NCI-H510A treated with DMSO at 0.1 percent for 48 hours (cell line): ENCODE results near the gene GCC1.
"Not testable (repeated sequence)": the region's sequence is repeated elsewhere in the genome, so short reads cannot be mapped to it uniquely, and the experiment has no call there.

Experiments used
- DNase-seq: peaks from one replicate; lab custom pipeline; 2025; lab: John Stamatoyannopoulos, UW

GCC1 gene

DNA sequence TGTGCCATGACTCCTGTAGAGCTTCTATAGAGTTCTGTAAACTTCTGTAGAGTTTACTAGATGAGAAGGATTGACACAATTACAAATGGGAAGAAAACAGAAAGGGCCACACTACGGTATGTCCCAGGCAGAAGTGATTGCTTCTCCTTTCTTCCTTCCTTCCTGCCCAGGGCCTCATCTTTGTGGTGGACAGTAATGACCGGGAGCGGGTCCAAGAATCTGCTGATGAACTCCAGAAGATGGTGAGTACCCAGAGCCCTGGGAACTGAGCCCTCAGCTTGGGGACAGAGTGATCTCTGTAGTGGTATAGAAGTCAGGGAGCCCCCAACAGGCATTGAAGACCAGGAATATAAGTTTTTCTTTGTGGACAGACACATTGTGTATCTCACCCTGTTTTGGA lies 4.5 kb upstream of the GCC1 start:
- DNase-seq = no peak

DNA sequence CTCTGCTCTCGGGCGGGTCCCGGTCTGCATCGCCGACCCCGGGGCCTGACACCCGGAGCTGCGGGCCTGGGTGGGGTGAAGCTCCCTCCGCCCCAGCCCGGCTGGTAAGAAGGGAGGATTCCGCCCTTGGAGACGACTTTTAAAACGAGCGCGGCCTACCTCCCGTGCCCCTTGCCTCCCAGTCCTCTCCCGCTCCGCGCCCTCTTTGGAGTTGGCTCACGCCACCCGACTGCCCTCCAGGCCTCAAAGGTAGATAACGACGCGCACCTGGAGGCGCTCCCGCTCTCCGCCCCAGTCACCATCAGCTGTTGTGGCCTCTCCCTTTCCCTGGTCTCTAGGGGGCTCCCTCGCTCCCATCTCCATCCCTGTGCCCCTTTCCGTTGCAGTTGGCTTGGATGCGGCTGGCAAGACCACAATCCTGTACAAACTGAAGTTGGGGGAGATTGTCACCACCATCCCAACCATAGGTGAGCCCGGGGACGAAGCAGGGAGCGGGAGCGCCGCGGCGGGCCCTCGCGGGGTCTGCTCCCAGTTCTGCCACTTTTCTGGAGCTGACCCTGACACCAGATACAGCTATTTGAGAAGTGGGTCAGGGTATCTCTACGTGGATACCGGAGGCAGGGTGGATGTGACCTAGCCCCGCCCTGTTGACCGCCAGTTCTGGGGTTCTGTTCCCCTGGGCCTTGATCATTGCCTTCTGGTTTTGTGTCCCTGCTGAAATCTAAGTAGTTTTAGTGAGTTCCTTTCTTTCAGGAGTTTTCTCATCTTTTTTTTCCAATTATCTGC lies 3.5 kb upstream of the GCC1 start:
- peak; percentile 41 for DNase-seq

DNA sequence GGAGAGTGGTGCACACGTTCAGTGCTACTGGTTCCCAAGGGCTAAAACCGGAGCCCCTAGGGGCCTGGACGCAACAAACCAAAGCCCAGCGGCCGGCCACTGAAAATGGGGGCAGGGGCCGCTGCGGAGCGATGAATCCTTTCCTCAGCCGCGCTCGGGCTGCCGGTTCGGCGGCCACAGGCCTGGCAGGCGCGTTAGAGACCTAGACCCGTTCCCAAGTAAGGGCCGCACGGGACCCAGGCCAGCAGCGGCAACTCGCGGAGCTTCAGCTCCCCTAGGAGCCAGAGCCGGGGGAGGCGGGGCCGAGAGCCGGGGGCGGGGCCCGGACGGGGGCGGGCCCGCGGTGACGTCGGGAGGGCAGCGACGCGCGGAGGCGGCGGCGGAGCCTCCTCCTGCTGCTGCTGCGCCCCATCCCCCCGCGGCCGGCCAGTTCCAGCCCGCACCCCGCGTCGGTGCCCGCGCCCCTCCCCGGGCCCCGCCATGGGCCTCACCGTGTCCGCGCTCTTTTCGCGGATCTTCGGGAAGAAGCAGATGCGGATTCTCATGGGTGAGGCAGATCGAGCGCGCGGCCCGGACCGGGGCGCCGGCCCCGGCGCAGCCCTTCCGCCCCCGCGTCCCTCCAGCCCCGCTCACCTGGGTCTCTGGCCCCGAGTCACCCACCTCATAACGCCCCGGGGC lies 2.8 kb upstream of the GCC1 start, which contains the start of gene ARF5:
TSS of gene ARF5 (plus strand) at position 393 of the 678 bp plus-strand sequence. CDS start at position 481, 88 bp downstream.
- peak; percentile 33 for DNase-seq

DNA sequence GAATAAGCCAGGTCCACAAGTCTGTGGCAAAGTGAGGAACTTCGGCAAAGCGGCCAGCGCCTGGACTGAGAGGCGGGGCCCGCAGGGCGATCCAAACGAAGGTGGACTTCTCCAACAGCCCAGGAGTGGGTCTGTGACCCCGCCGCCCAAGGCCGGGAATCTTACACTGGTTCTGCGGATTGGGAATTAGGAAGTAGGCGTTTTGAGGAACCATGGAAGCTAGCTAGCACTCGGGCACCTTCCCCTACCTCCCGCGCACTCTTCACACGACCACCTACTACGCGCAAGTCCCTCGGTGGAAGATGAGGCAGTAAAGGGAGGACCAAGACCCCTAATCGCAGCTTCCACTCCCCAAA lies 2.2 kb upstream of the GCC1 start:
- no peak for DNase-seq

DNA sequence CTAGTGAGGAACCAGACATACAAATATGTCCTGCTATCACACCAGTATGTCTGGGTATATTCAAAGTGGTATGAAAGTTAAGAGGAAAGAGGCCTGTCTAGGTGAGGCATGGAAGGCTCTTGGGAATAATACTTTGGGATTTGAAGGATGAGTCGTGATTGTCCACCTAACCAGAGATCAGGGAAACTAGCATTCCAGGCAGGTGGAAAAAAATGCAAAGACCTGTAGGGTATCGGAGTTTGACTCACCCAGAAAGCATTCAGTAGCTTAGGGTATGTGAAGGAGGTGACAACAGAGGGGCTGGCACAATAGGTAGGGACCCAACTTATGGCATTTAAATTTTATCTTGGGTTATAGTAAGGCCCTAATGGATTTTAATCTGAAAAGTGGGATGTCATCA lies 950 bp upstream of the GCC1 start:
- DNase-seq = no peak

DNA sequence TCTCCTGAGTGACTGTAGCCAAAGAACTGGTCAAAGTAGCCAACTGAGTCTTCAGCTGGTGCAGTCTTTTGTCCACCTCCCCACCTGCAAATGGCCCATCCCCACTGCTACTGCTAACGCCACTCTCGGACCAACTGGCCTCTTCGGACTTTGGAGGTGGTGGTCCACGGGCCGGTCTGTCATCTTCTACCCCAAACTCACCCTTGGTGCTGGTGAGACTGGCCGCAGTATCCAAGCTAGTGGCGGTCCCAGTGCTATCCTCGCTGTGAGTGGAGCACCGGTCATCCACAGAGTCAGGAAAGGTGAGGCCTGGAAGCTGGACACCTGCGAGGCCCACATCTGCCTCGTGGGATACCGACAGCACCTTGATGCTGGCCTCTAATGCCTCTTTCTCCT lies 750 bp downstream of the GCC1 start:
- no peak for DNase-seq

DNA sequence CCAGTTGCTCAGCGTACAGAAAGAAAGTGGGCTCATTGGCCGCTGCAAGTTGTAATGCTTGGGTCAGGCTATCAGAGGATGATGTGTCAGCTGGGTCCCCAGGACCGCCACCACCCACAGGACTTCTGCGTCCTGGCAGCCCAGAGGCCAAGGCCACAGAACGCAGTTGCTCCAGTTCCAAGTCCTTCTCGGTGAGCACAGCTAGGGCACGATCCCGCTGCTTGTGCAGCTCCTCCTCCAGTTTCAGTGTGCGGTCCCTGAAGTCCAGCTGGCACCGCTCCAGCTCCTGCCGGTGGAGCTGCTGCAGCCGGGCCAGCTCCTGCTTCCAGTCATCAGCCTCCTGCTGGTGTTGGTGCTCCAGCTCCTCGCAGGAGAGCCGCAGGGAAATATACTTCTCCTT lies 3.0 kb downstream of the GCC1 start:
- DNase-seq = no peak

DNA sequence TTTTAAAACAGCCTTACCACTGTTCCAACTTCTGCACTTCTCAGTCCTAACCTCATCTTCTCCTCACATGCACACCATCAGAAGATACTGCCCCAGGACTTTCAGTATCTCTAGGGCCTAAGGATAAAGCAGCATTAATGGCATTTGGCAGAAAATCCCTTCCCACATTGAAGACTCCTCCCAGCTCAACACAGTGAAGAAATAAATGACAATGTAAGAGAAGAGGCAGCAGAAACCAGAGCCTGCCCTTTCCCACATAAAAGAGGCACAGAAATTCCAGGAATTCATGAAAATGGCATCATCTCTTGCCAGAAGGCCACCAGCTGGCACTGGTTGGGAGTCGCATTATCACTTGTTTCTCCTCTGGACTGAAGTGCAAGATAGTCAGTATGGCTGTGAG lies 3.7 kb downstream of the GCC1 start:
- no peak for DNase-seq

DNA sequence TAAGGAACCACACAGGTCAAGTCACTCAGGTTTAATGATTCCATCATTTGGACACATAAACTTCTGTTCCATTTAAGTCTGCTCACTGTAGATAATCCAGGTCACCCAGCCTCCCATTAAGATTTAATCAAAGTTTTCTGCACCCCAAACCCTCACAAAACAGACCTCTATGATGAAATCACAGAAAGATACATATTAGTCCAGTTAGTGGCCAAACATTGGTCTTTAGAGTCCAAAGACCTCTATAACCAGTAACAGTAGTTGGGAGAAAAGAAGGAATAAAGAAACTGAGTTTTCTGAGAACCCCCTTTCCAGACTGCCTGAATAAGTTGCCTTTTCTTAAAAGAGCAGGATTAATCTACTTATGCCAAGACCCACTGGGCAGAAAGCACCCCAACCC lies 4.8 kb downstream of the GCC1 start:
- no peak for DNase-seq

DNA sequence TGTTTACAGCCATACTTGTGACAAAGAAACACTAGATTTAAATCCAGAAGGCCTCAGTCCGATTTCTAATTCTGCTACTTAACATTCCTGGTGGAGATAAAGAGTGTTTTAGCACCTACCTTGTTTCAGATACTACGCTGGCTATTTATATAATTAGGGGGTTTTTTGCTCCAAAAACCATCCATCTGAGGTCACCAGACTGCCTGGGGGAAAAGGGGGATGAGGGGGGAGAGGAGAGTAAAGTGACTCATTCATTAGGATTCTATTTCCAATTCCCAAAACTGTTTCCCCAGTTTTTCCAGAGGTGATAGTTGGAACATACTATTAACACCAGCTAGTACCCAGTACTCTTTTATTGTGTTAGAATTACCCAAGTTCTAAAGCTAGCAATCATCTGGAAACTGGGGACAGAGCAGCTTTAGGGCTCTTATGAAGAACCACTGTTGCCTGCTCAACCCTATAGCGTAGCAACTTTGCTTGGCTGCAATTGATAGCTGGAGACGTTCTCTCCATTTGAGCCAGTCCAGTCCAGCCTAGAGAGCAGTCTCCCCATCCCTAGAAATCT lies 6.6 kb downstream of the GCC1 start:
- no peak for DNase-seq

DNA sequence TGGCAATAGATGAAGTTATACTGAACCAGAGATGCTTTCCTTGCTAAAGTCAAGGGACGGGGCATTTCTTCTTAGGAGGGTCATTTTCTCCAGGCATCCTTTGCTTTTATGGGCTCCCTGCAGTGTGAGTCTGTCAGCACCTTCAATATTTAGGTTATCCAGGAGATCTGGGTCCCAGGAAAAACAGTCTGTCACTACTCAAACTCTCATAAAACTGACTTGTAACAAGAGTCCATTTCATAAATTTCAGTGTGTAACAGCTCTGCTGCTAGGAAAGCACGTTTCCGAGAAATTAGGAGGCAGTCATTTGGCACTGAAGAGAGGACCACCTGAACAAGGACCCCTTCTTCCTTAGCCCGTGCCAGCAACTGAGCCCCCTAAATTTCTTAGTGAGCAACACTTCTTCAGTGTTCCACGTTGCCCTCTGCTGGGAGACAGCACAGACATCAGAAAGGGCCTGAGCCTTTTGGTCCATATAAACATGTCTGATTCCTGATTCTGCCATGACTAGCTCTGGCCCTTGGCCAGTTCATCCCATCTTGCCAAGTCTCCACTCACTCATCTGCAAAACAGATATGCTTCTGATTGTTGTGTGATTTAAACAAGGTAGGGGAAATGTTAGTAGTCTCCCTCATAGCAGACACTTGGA lies 7.2 kb downstream of the GCC1 start:
- no peak for DNase-seq

DNA sequence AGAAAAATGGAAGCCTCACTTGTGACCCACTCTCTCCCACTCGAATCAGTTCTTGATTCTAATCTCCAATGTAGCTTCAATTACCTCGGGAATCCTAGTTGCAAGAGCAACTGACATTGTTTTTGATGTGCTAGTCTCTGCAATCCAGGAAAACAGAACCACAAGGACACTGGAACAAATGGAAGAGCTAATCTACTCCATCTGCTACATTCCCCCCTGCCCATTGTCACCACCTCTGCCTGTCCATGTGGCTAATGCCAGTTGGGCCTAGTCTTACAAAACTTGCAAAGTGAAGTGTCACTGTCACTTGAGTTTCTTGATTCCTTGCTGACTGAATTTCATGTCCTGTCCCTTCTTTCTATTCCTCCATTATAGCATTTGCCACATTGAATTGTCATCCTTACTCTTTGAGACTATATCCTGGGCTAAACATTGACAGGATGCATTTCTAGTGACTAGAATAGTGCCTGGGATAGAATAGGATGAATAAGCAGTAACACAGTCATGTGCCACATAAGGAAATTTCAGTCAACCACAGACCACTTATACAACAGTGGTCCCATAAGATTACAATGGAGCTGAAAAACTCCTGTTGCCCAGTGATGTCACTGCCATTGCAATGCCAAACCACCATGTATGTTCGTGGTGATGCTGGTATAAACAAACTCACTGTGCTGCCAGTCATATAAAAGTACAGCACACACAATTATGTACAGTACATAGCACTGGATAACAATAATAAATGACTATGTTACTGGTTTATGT lies 13.5 kb downstream of the GCC1 start:
- no peak for DNase-seq

DNA sequence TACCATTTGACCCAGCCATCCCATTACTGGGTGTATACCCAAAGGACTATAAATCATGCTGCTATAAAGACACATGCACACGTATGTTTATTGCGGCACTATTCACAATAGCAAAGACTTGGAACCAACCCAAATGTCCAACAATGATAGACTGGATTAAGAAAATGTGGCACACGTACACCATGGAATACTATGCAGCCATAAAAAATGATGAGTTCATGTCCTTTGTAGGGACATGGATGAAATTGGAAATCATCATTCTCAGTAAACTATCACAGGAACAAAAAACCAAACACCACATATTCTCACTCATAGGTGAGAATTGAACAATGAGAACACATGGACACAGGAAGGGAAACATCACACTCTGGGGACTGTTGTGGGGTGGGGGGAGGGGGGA lies 17.4 kb downstream of the GCC1 start:
- not testable (repeated sequence) for DNase-seq

DNA sequence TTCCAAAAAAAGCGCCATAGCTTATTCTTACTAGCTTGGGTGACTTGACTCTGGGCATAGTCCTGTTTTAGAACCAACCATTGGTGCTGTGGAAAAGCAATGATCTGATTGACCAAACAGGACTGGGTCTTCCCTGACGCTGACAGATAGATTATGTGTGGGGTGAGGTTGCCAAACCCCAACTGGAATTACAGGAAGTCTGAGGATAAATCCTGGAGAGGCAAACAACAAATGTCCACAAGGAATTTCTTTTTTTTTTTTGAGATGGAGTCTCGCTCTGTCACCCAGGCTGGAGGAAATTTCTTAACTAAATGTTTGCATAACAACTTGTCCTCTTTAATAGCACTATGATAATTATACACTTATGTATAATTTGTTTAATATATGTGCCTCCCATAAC lies 19.2 kb downstream of the GCC1 start:
- DNase-seq = no peak

DNA sequence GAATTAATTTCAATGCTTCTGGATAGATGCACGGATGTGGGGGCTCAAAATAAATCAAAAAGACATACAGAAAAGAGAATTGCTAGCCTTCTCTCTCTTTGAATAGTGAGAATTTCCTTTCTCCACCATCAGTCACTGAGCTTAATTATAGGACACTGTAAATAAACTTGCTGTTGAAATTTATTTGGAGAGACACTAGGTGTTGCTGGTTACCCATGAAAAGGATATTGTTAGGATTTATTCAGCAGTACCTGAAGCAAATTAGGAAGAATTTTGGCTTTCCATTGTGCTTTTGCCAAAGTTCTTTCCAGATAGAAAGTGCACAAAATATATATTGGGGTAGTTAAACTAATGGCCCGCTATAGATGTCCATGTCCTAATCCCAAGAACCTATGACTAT lies 27.6 kb downstream of the GCC1 start:
- DNase-seq = no peak

DNA sequence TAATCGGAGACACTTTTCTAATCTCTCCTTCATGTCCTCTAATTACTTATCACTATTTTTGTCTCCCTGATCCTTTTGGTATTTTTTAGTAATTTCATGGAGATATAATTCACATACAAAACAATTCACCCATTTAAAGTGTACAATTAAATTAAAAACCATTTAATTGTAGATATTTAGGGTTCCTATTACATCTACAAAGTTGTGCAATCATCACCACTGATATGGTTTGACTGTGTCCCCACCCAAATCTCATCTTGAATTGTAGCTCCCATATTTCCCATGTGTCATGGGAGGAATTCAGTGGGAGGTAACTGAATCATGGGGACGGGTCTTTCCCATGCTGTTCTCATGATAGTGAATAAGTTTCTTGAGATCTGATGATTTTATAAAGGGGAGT lies 29.0 kb downstream of the GCC1 start:
- no peak for DNase-seq

DNA sequence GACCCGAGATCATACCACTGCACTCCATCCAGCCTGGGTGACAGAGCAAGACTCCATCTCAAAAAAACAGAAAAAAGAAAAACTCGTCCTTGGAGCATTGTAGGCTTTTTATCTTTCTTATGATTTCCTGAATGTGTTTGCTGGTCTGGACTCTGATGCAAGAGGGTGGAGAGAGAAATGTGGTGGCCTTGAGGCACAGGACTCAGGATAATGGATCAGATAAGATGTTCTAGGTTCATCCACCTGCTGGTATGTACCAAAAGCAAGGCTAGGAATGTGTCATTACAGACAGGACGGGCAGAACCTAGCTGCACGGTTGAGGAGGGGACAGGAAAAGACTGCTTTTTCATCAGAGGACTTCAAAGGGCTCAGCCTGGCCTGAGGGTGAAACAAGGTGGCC lies 33.5 kb downstream of the GCC1 start:
- no peak for DNase-seq

DNA sequence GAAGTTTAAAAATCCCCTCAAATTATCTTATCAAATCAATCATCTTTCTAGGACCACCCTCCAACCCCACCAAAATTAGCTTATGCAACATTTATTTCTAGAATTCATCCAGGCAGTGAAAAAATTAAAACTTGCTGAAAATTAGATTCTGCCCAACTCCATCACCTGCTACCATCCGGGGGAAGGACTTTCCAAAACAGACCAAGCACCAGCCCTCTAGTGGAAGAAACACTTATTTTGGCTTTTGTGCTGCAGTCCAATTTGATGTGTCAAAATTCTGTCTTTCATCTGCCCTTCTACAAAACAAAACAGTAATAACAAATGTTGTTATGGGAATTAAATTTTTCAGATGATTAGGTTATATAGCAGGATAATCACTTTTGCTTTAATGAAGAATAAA lies 35.1 kb downstream of the GCC1 start:
- no peak for DNase-seq

DNA sequence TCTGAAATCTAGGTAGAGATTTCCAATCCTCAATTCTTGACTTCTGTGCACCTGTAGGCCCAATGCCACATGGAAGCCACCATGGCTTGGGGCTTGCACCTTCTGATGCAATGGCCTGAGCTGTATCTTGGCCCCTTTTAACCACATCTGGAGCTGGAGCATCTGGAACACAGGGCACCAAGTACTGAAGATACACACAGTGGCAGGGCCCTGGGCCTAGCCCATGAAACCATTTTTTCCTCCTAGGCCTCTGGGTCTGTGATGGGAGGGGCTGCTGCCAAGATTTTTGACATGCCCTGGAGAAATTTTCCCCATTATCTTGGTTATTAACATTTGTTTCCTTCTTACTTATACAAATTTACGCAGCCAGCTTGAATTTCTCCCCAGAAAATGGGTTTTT lies 39.1 kb downstream of the GCC1 start:
- DNase-seq = no peak

DNA sequence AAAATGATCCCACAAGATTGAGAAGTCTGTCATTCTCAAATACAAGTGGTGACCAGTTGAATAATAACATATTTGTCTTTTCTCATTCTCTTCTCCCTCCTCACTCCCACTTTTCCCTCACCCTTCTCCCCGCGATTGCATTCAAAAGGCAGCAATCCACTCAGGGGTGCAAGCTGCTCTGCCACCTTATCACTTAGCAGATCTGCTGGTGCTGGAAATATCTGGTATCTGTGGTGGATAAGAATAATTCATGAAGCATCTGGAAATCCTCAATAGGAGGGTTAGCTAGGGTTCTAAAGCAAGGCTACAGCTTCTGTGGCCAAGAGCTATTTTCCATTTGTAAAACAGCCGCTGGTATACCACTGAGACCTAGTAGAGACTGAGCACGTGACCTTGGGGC lies 43.8 kb downstream of the GCC1 start:
- no peak for DNase-seq

DNA sequence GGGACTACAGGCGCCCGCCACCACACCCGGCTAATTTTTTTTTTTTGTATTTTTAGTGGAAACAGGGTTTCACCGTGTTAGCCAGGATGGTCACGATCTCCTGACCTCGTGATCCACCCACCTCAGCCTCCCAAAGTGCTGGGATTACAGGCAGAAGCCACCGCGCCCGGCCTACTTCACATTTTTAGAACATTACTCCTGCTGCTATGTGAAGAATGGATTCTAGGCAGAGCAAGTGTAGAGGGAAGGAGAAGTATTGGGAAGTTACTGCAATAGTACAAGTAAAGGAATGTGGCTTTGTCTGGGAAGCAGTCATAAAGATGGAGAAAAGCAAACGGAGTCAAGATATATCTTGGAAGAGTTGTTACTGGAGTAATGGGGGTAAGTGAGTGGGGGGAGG lies 44.9 kb downstream of the GCC1 start:
- not testable (repeated sequence) for DNase-seq

DNA sequence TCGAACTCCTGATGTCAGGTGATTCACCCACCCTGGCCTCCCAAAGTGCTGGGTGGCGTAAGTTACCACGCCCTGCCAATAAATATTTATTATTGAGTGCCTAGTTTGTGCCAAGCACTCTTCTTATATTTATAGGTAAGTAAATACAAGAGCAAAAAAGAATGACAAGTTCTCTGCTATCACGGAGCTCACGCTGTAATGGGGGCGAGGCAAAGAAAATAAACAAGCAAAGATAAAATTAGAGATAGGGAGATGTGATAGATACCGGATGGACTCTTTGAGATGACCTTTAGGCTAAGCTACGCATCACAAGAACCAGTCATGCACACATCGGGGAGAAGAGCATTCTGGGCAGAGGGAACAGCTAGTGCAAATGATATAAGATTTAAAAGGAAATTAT lies 46.3 kb downstream of the GCC1 start:
- DNase-seq = no peak
